ENCODE results near the gene MCEMP1.

MCEMP1 gene

GRCh38 chr19:7645163-7645562 is 31.7 kb upstream of the MCEMP1 start:
- Histone ChIP-seq H3K4me1 (ENCODE audit: insufficient read depth, low read length) (no peaks in the 10 kb centered on the region), H3K27ac (ENCODE audit: low read length) (no peak overlapping the region), H4K20me1 (ENCODE audit: insufficient read depth, low read length) (no peaks in the 10 kb centered on the region), H2AFZ (ENCODE audit: low read depth, low read length) (no peak overlapping the region), H3K27me3 (ENCODE audit: insufficient read depth, low read length, poor library complexity) (no peaks in the 10 kb centered on the region), H3K9me3 (ENCODE audit: insufficient read depth, low read length, severe bottlenecking) (peaks cover 2% of the 10 kb centered on the region), H3K36me3 (ENCODE audit: insufficient read depth, low read length) (no peaks in the 10 kb centered on the region), H3K9ac (ENCODE audit: low read depth, low read length) (no peak overlapping the region), H3K4me3 (ENCODE audit: low read depth in 1 of 2, low read length in 2 of 2) (no peak overlapping the region), H3K4me2 (ENCODE audit: insufficient read depth, low read length) (no peak overlapping the region), H3K79me2 (ENCODE audit: insufficient read depth, low read length) (no peaks in the 10 kb centered on the region)
- DNase-seq (no peak), ATAC-seq (ENCODE audit: insufficient read depth, low read depth) (no peak)
- TF ChIP-seq CTCF (IDR thresholded peaks at IDR 0.05; ENCODE audit: borderline replicate concordance, extremely low read depth, low read length, poor library complexity, severe bottlenecking): no peak
- TF ChIP-seq EZH2 (IDR thresholded peaks at IDR 0.05; ENCODE audit: borderline replicate concordance, low read depth, low read length, severe bottlenecking): no peak

- Histone ChIP-seq H3K4me1 (ENCODE audit: insufficient read depth, low read length) (no peaks in the 10 kb centered on the region), H4K20me1 (ENCODE audit: insufficient read depth, low read length) (no peaks in the 10 kb centered on the region), H3K79me2 (ENCODE audit: insufficient read depth, low read length) (no peaks in the 10 kb centered on the region), H3K36me3 (ENCODE audit: insufficient read depth, low read length) (no peaks in the 10 kb centered on the region), H3K27ac (ENCODE audit: low read length) (no peak overlapping the region), H3K4me3 (ENCODE audit: low read depth in 1 of 2, low read length in 2 of 2) (no peak overlapping the region), H3K9ac (ENCODE audit: low read depth, low read length) (no peak overlapping the region), H3K27me3 (ENCODE audit: insufficient read depth, low read length, poor library complexity) (no peaks in the 10 kb centered on the region), H3K4me2 (ENCODE audit: insufficient read depth, low read length) (no peak overlapping the region), H2AFZ (ENCODE audit: low read depth, low read length) (no peak overlapping the region), H3K9me3 (ENCODE audit: insufficient read depth, low read length, severe bottlenecking) (no peaks in the 10 kb centered on the region)
- TF ChIP-seq EZH2 (IDR thresholded peaks at IDR 0.05; ENCODE audit: borderline replicate concordance, low read depth, low read length, severe bottlenecking) (no peak), CTCF (IDR thresholded peaks at IDR 0.05; ENCODE audit: borderline replicate concordance, extremely low read depth, low read length, poor library complexity, severe bottlenecking) (no peak)
- ATAC-seq (ENCODE audit: insufficient read depth, low read depth): no peak
- DNase-seq: no peak
These were observed 31.0 kb upstream of the MCEMP1 start for GRCh38 chr19:7645656-7646425.

GRCh38 chr19:7646426-7646700 is 30.5 kb upstream of the MCEMP1 start:
- DNase-seq (no peak), ATAC-seq (ENCODE audit: insufficient read depth, low read depth) (no peak)
- no peaks in the 10 kb centered on the region for H4K20me1 ChIP-seq (ENCODE audit: insufficient read depth, low read length)
- H3K4me2 ChIP-seq (ENCODE audit: insufficient read depth, low read length): no peak overlapping the region
- H3K4me3 ChIP-seq (ENCODE audit: low read depth in 1 of 2, low read length in 2 of 2): no peak overlapping the region
- no peak overlapping the region for H2AFZ ChIP-seq (ENCODE audit: low read depth, low read length)
- no peak for TF ChIP-seq EZH2 (IDR thresholded peaks at IDR 0.05; ENCODE audit: borderline replicate concordance, low read depth, low read length, severe bottlenecking)
- TF ChIP-seq CTCF (IDR thresholded peaks at IDR 0.05; ENCODE audit: borderline replicate concordance, extremely low read depth, low read length, poor library complexity, severe bottlenecking): no peak
- H3K79me2 ChIP-seq (ENCODE audit: insufficient read depth, low read length): no peaks in the 10 kb centered on the region
- H3K9me3 ChIP-seq (ENCODE audit: insufficient read depth, low read length, severe bottlenecking): no peaks in the 10 kb centered on the region
- H3K36me3 ChIP-seq (ENCODE audit: insufficient read depth, low read length): no peaks in the 10 kb centered on the region
- no peak overlapping the region for H3K9ac ChIP-seq (ENCODE audit: low read depth, low read length)
- H3K27ac ChIP-seq (ENCODE audit: low read length): no peak overlapping the region
- H3K4me1 ChIP-seq (ENCODE audit: insufficient read depth, low read length): no peaks in the 10 kb centered on the region
- no peaks in the 10 kb centered on the region for H3K27me3 ChIP-seq (ENCODE audit: insufficient read depth, low read length, poor library complexity)

Measured in DND-41 (cell line).